ENCODE data around the gene PCDHA8. TPM values are rescaled to one million over a fixed set of nuclear protein-coding genes. Genes with fewer than 3 reads are reported as not detected.
"Not testable (repeated sequence)": the region's sequence is repeated elsewhere in the genome, so short reads cannot be mapped to it uniquely, and the experiment has no call there.

Gene PCDHA8
- total RNA-seq, 1 experiment from 2014 or later: 0.14 TPM

DNA sequence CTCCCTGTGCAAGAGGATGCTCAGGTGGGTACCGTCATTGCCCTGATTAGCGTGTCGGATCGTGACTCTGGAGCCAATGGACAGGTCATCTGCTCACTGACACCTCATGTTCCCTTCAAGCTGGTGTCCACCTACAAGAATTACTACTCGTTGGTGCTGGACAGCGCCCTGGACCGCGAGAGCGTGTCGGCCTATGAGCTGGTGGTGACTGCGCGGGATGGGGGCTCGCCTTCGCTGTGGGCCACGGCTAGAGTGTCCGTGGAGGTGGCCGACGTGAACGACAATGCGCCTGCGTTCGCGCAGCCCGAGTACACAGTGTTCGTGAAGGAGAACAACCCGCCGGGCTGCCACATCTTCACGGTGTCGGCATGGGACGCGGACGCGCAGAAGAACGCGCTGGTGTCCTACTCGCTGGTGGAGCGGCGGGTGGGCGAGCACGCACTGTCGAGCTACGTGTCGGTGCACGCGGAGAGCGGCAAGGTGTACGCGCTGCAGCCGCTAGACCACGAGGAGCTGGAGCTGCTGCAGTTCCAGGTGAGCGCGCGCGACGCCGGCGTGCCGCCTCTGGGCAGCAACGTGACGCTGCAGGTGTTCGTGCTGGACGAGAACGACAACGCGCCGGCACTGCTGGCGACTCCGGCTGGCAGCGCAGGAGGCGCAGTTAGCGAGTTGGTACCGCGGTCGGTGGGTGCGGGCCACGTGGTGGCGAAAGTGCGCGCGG, 35.7 kb downstream of the PCDHA8 start:
- not testable (repeated sequence) for H3K4me3 ChIP-seq (ENCODE audit: insufficient read depth, low read depth, low read length); H3K27me3 ChIP-seq (ENCODE audit: control insufficient read depth, insufficient read depth, low read length); H3K36me3 ChIP-seq (replicated peaks; ENCODE audit: control insufficient read depth, insufficient read depth, low read length); DNase-seq

- Histone ChIP-seq H3K4me3 (ENCODE audit: insufficient read depth, low read depth, low read length) (no peak overlapping the region), H3K27me3 (ENCODE audit: control insufficient read depth, insufficient read depth, low read length) (no peaks in the 10 kb centered on the region), H3K36me3 (replicated peaks; ENCODE audit: control insufficient read depth, insufficient read depth, low read length) (no peaks in the 10 kb centered on the region)
- no peak for DNase-seq
These were observed 36.2 kb downstream of the PCDHA8 start for GRCh38 chr5:140877262-140877581.

DNA sequence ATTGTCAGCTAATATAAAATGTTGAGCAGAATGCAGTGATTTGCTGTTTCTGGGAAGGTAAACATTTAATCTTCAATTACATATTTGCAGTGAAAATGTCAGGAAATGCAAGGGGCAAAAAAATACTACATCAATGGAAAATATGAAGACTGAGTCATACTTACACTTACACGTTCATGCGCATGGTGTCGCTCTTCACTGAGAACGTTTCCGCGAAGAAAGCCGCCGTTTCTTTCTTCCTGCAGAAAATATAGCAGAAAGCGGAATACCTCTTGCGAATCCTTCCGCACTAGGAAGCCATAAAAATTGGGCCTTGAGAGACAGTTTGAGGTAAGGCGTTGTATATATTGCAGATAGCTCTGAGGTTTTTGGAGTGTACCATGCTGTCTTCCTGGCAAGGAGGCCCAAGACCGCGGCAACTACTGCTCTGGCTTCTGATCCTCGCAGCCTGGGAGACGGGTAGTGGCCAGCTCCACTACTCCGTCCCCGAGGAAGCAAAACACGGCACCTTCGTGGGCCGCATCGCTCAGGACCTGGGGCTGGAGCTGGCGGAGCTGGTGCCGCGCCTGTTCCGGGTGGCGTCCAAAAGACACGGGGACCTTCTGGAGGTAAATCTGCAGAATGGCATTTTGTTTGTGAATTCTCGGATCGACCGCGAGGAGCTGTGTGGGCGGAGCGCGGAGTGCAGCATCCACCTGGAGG, 41.1 kb downstream of the PCDHA8 start, which contains the start of gene PCDHA13:
TSS of gene PCDHA13 (plus strand) at position 236 of the 702 bp plus-strand sequence. CDS start at position 381, 145 bp downstream.
- Histone ChIP-seq H3K36me3 (replicated peaks; ENCODE audit: control insufficient read depth, insufficient read depth, low read length) (no peaks in the 10 kb centered on the region), H3K27me3 (ENCODE audit: control insufficient read depth, insufficient read depth, low read length) (no peaks in the 10 kb centered on the region), H3K4me3 (ENCODE audit: insufficient read depth, low read depth, low read length) (peak within 1 kb of the TSS; percentile 34)
- DNase-seq: peak; percentile 28

DNA sequence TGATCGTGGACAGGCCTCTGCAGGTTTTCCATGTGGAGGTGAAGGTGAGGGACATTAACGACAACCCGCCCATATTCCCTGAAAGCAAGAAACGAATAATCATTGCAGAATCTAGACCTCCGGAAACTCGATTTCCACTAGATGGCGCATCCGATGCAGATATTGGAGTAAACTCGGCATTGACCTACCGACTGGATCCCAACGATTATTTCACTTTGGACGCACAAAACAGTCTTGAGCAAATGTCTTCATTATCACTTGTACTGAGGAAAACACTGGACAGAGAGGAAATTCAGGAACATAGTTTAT, 41.6 kb downstream of the PCDHA8 start:
- peak; percentile 83 for DNase-seq
- no peaks in the 10 kb centered on the region for H3K36me3 ChIP-seq (replicated peaks; ENCODE audit: control insufficient read depth, insufficient read depth, low read length)
- no peaks in the 10 kb centered on the region for H3K27me3 ChIP-seq (ENCODE audit: control insufficient read depth, insufficient read depth, low read length)
- H3K4me3 ChIP-seq (ENCODE audit: insufficient read depth, low read depth, low read length): peak overlapping the region; percentile 34

- Histone ChIP-seq H3K36me3 (replicated peaks; ENCODE audit: control insufficient read depth, insufficient read depth, low read length) (no peaks in the 10 kb centered on the region), H3K4me3 (ENCODE audit: insufficient read depth, low read depth, low read length) (no peak overlapping the region), H3K27me3 (ENCODE audit: control insufficient read depth, insufficient read depth, low read length) (no peaks in the 10 kb centered on the region)
- DNase-seq: peak; percentile 13
These were observed 42.4 kb downstream of the PCDHA8 start for GRCh38 chr5:140883373-140883772.

GRCh38 chr5:140883927-140884697, 43.1 kb downstream of the PCDHA8 start:
- Histone ChIP-seq H3K4me3 (ENCODE audit: insufficient read depth, low read depth, low read length) (no peak overlapping the region), H3K36me3 (replicated peaks; ENCODE audit: control insufficient read depth, insufficient read depth, low read length) (no peaks in the 10 kb centered on the region), H3K27me3 (ENCODE audit: control insufficient read depth, insufficient read depth, low read length) (no peaks in the 10 kb centered on the region)
- DNase-seq: peak; percentile 28

Other genes with a start within 250 kb of the PCDHA8 start
- 0.21 TPM in 1 of 2 replicates, not detected in the other for gene CD14, start 208.0 kb upstream of the PCDHA8 start, total RNA-seq (2014; rRNA removed; shearing (Covaris generic))
- gene TMCO6, start 201.7 kb upstream of the PCDHA8 start, total RNA-seq (2014; rRNA removed; shearing (Covaris generic)): 27.1 and 34.4 TPM in 2 replicates
- 136 and 144 TPM in 2 replicates for gene NDUFA2, start 193.6 kb upstream of the PCDHA8 start, total RNA-seq (2014; rRNA removed; shearing (Covaris generic))
- 55.5 and 76.3 TPM in 2 replicates for gene IK, start 193.4 kb upstream of the PCDHA8 start, total RNA-seq (2014; rRNA removed; shearing (Covaris generic))
- gene WDR55, start 176.3 kb upstream of the PCDHA8 start, total RNA-seq (2014; rRNA removed; shearing (Covaris generic)): 15.7 and 24.0 TPM in 2 replicates
- 0.83 and 0.85 TPM in 2 replicates for gene DND1, start 167.6 kb upstream of the PCDHA8 start, total RNA-seq (2014; rRNA removed; shearing (Covaris generic))
- gene HARS1, start 149.8 kb upstream of the PCDHA8 start, total RNA-seq (2014; rRNA removed; shearing (Covaris generic)): 45.3 and 46.6 TPM in 2 replicates
- 31.8 and 33.5 TPM in 2 replicates for gene HARS2, start 149.7 kb upstream of the PCDHA8 start, total RNA-seq (2014; rRNA removed; shearing (Covaris generic))
- gene ZMAT2, start 140.7 kb upstream of the PCDHA8 start, total RNA-seq (2014; rRNA removed; shearing (Covaris generic)): 42.3 and 42.7 TPM in 2 replicates
- gene PCDHA1, start 55.0 kb upstream of the PCDHA8 start, total RNA-seq (2014; rRNA removed; shearing (Covaris generic)): not detected in 2 replicates
- gene PCDHA2, start 46.3 kb upstream of the PCDHA8 start, total RNA-seq (2014; rRNA removed; shearing (Covaris generic)): not detected in 2 replicates
- not detected in 2 replicates for gene PCDHA3, start 40.1 kb upstream of the PCDHA8 start, total RNA-seq (2014; rRNA removed; shearing (Covaris generic))
- gene PCDHA4, start 34.1 kb upstream of the PCDHA8 start, total RNA-seq (2014; rRNA removed; shearing (Covaris generic)): 6.0 and 7.6 TPM in 2 replicates
- 0.15 and 0.28 TPM in 2 replicates for gene PCDHA5, start 19.6 kb upstream of the PCDHA8 start, total RNA-seq (2014; rRNA removed; shearing (Covaris generic))
- 0.30 and 0.42 TPM in 2 replicates for gene PCDHA6, start 13.2 kb upstream of the PCDHA8 start, total RNA-seq (2014; rRNA removed; shearing (Covaris generic))
- gene PCDHA7, start 6.9 kb upstream of the PCDHA8 start, total RNA-seq (2014; rRNA removed; shearing (Covaris generic)): 0.28 and 0.37 TPM in 2 replicates
- 0.03 TPM in 1 of 2 replicates, not detected in the other for gene PCDHA9, start 7.2 kb downstream of the PCDHA8 start, total RNA-seq (2014; rRNA removed; shearing (Covaris generic))
- gene PCDHA10, start 14.7 kb downstream of the PCDHA8 start, total RNA-seq (2014; rRNA removed; shearing (Covaris generic)): 0.11 and 0.28 TPM in 2 replicates
- gene PCDHA11, start 27.8 kb downstream of the PCDHA8 start, total RNA-seq (2014; rRNA removed; shearing (Covaris generic)): 10.0 and 10.2 TPM in 2 replicates
- gene PCDHA12, start 34.1 kb downstream of the PCDHA8 start, total RNA-seq (2014; rRNA removed; shearing (Covaris generic)): 1.9 and 2.3 TPM in 2 replicates
- gene PCDHA13, start 40.9 kb downstream of the PCDHA8 start, total RNA-seq (2014; rRNA removed; shearing (Covaris generic)): 1.6 and 2.5 TPM in 2 replicates
- 10.3 and 17.3 TPM in 2 replicates for gene PCDHAC1, start 85.1 kb downstream of the PCDHA8 start, total RNA-seq (2014; rRNA removed; shearing (Covaris generic))
- 21.2 and 24.2 TPM in 2 replicates for gene PCDHAC2, start 125.3 kb downstream of the PCDHA8 start, total RNA-seq (2014; rRNA removed; shearing (Covaris generic))
- 0.10 and 0.30 TPM in 2 replicates for gene PCDHB1, start 210.2 kb downstream of the PCDHA8 start, total RNA-seq (2014; rRNA removed; shearing (Covaris generic))